ENCODE data around the gene HEXA.

Gene HEXA

GRCh38 chr15:72368325-72368724, 7.5 kb downstream of the HEXA start:
- TF ChIP-seq CTCF (conservative IDR thresholded peaks at IDR 0.05; ENCODE audit: low read length) (no peak), EZH2phosphoT487 (IDR thresholded peaks at IDR 0.05; ENCODE audit: borderline replicate concordance) (no peak)
- Histone ChIP-seq H3K9me3 (ENCODE audit: insufficient read depth, low read depth, low read length) (no peaks in the 10 kb centered on the region), H3K9me2 (replicated peaks; ENCODE audit: low read depth, low read length) (no peaks in the 10 kb centered on the region), H3K36me3 (ENCODE audit: insufficient read depth, low read length) (no peaks in the 10 kb centered on the region), H3K79me2 (ENCODE audit: insufficient read depth, low read length) (peaks cover 17% of the 10 kb centered on the region; the same call in 1 of the 2 replicates), H3K4me3 (ENCODE audit: low read length, poor library complexity, severe bottlenecking) (no peak overlapping the region), H2AFZ (ENCODE audit: low read length) (no peak overlapping the region), H3K4me1 (ENCODE audit: insufficient read depth, low read length, poor library complexity, severe bottlenecking) (peaks cover 14% of the 10 kb centered on the region), H3K9ac (ENCODE audit: low read depth, low read length, poor library complexity, severe bottlenecking) (no peak overlapping the region), H3K4me2 (ENCODE audit: low read depth, low read length, poor library complexity, severe bottlenecking) (no peak overlapping the region), H3F3A (ENCODE audit: low read depth) (peaks cover 4% of the 10 kb centered on the region; the same call in 1 of the 2 replicates), H4K20me1 (ENCODE audit: insufficient read depth, low read length, poor library complexity, severe bottlenecking) (peaks cover 41% of the 10 kb centered on the region), H3K27me3 (ENCODE audit: insufficient read depth, low read length, poor library complexity, severe bottlenecking) (peaks cover 5% of the 10 kb centered on the region)

GRCh38 chr15:72365844-72366243, 10.0 kb downstream of the HEXA start:
- H2AFZ ChIP-seq (ENCODE audit: low read length), result no peak overlapping the region
- peaks cover 11% of the 10 kb centered on the region for H3K27me3 ChIP-seq (ENCODE audit: insufficient read depth, low read length, poor library complexity, severe bottlenecking)
- TF ChIP-seq EZH2phosphoT487 (IDR thresholded peaks at IDR 0.05; ENCODE audit: borderline replicate concordance) (peak; percentile 68), CTCF (conservative IDR thresholded peaks at IDR 0.05; ENCODE audit: low read length) (no peak)
- H4K20me1 ChIP-seq (ENCODE audit: insufficient read depth, low read length, poor library complexity, severe bottlenecking), result peaks cover 33% of the 10 kb centered on the region
- H3K79me2 ChIP-seq (ENCODE audit: insufficient read depth, low read length), result no peaks in the 10 kb centered on the region; the same call in 1 of the 2 replicates
- H3K4me3 ChIP-seq (ENCODE audit: low read length, poor library complexity, severe bottlenecking), result no peak overlapping the region
- peaks cover 4% of the 10 kb centered on the region; the same call in 1 of the 2 replicates for H3F3A ChIP-seq (ENCODE audit: low read depth)
- H3K9me2 ChIP-seq (replicated peaks; ENCODE audit: low read depth, low read length), result no peaks in the 10 kb centered on the region
- no peaks in the 10 kb centered on the region for H3K36me3 ChIP-seq (ENCODE audit: insufficient read depth, low read length)
- peak overlapping the region; percentile 33 for H3K4me2 ChIP-seq (ENCODE audit: low read depth, low read length, poor library complexity, severe bottlenecking)
- H3K9ac ChIP-seq (ENCODE audit: low read depth, low read length, poor library complexity, severe bottlenecking), result no peak overlapping the region
- H3K4me1 ChIP-seq (ENCODE audit: insufficient read depth, low read length, poor library complexity, severe bottlenecking), result peaks cover 11% of the 10 kb centered on the region
- no peaks in the 10 kb centered on the region for H3K9me3 ChIP-seq (ENCODE audit: insufficient read depth, low read depth, low read length)

GRCh38 chr15:72361176-72361575, 14.6 kb downstream of the HEXA start:
- peaks cover 3% of the 10 kb centered on the region; the same call in 1 of the 2 replicates for H3K36me3 ChIP-seq (ENCODE audit: insufficient read depth, low read length)
- no peak overlapping the region for H3K4me2 ChIP-seq (ENCODE audit: low read depth, low read length, poor library complexity, severe bottlenecking)
- no peaks in the 10 kb centered on the region for H3K9me3 ChIP-seq (ENCODE audit: insufficient read depth, low read depth, low read length)
- H3K79me2 ChIP-seq (ENCODE audit: insufficient read depth, low read length), result no peaks in the 10 kb centered on the region
- H3K9me2 ChIP-seq (replicated peaks; ENCODE audit: low read depth, low read length), result no peaks in the 10 kb centered on the region
- H3K4me3 ChIP-seq (ENCODE audit: low read length, poor library complexity, severe bottlenecking), result no peak overlapping the region
- H3F3A ChIP-seq (ENCODE audit: low read depth), result peaks cover 4% of the 10 kb centered on the region; the same call in 1 of the 2 replicates
- H3K4me1 ChIP-seq (ENCODE audit: insufficient read depth, low read length, poor library complexity, severe bottlenecking), result peaks cover 6% of the 10 kb centered on the region
- no peak for TF ChIP-seq CTCF (conservative IDR thresholded peaks at IDR 0.05; ENCODE audit: low read length)
- TF ChIP-seq EZH2phosphoT487 (IDR thresholded peaks at IDR 0.05; ENCODE audit: borderline replicate concordance), result no peak
- peaks cover 5% of the 10 kb centered on the region for H3K27me3 ChIP-seq (ENCODE audit: insufficient read depth, low read length, poor library complexity, severe bottlenecking)
- H2AFZ ChIP-seq (ENCODE audit: low read length), result no peak overlapping the region
- H3K9ac ChIP-seq (ENCODE audit: low read depth, low read length, poor library complexity, severe bottlenecking), result no peak overlapping the region
- H4K20me1 ChIP-seq (ENCODE audit: insufficient read depth, low read length, poor library complexity, severe bottlenecking), result peaks cover 12% of the 10 kb centered on the region

Data from Loucy (cell line).